ENCODE results near the gene FAM135A.
"Not testable (repeated sequence)": the region's sequence is repeated elsewhere in the genome, so short reads cannot be mapped to it uniquely, and the experiment has no call there.

Gene FAM135A

DNA sequence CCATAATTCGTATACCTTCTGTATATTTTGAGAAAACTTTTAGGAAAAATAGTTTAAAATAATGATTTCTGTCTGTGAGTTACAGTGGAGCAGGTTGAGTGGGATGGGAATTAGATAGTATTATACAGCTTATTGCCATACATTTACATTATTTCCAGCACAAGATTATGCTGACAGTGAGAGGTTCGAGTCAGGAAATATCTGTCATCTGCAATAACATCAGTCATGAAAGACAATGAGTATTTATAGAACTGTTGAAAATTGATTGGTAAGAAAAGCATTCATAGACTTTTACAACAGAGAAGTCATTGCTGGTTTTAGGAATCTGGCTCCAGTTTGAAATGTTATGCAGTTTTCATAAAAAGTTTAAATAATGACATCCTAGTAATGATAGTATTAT, 45.9 kb downstream of the FAM135A start:
- no peak for DNase-seq (ENCODE audit: low read depth in 2 of 2)

DNA sequence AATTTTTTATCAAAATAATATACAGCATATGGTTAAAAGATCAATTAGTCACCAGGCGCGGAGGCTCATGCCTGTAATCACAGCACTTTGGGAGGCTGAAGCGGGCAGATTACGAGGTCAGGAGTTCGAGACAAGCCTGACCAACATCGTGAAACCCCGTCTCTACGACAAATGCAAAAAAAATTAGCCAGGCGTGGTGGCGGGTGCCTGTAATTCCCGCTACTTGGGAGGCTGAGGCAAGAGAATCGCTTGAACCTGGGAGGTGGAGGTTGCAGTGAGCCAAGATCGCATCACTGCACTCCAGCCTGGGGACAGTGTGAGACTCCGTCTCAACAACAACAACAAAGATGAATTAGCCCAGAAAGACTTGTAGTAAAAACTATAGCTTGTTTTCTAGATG, 46.4 kb downstream of the FAM135A start:
- not testable (repeated sequence) for DNase-seq (ENCODE audit: low read depth in 2 of 2)

DNA sequence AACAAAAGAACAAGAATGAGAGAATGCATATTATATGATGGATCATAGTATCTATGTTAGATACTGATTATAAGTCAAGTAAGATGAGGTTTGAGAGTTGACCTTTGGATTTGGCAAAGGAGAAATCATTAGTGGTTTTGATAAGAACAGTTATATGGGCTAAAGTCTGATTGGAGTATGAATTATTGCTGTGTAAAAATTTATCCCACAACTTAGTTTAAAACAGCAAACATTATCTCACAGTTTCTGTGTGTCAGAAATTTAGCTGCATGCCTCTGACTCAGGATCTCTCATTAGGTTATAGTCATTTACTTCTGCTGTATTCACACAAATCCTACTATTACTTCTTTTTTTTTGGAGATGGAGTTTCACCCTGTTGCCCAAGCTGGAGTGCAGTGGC, 56.7 kb downstream of the FAM135A start:
- no peak for DNase-seq (ENCODE audit: low read depth in 2 of 2)

DNA sequence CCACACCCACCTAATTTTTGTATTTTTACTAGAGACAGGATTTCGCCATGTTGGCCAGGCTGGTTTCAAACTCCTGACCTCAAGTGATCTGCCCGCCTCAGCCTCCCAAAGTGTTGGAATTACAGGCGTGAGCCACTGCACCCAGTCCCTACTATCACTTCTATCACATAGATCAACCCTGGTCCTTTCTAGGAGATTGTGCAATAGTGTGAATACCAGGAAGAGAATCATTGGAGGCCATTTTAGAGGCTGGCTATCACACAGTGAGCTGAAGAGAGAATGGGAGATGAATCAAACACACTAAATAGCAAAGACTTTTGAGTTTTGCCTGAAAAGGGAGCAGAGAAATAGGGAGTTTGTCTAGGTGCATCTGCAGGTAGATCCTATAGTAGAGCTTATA, 57.2 kb downstream of the FAM135A start:
- not testable (repeated sequence) for DNase-seq (ENCODE audit: low read depth in 2 of 2)

DNA sequence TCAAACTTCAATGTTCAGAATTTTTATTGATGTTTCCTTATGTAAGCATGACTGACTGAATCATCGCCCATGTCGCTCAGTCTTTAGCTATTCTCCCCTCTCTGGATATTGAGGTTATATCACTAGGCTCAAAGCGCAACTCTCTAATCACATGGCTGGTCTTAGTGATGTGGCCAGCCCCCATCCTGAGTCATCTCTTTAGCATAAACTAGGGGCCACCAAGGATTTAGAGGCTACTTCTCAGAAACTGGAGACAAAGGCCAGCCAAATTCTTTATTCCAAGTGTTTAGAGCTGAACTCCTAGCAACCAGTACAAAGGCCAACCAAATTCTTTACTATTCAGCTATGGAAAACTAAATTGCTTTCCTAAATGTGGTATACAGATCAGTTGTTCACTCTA, 61.4 kb downstream of the FAM135A start:
- DNase-seq (ENCODE audit: low read depth in 2 of 2): no peak

DNA sequence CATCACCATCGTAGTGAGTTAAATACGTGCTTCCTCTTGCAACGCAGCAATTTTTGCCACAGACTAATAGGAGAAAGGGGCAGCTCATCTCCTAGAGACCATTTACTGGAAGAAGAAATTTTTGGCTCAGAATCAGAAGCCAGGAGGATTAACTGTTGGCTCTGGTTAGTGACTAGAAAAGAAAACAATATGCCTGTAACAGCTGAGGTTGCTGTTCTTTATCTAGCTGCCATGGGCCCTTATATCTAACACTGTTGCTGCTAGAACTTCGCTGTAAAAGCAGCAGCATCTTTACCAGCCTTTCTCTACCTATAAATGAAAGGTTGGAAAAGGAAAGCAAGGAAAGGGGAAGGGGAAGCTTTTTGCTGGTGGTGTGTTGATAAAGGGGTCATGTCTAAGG, 65.9 kb downstream of the FAM135A start:
- no peak for DNase-seq (ENCODE audit: low read depth in 2 of 2)

DNA sequence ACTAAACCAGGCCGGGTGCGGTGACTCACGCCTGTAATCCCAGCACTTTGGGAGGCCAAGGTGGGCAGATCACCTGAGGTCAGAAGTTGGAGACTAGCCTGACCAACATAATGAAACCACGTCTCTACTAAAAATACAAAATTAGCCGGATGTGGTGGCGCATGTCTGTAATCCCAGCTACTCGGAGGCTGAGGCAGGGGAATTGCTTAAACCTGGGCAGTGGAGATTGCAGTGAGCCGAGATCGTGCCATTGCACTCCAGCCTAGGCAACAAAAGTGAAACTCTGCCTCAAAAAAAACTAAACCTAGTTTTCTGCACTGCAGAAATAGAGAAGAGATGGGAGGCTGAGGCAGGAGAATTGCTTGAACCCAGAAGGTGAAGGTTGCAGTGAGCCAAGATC, 73.3 kb downstream of the FAM135A start:
- not testable (repeated sequence) for DNase-seq (ENCODE audit: low read depth in 2 of 2)

DNA sequence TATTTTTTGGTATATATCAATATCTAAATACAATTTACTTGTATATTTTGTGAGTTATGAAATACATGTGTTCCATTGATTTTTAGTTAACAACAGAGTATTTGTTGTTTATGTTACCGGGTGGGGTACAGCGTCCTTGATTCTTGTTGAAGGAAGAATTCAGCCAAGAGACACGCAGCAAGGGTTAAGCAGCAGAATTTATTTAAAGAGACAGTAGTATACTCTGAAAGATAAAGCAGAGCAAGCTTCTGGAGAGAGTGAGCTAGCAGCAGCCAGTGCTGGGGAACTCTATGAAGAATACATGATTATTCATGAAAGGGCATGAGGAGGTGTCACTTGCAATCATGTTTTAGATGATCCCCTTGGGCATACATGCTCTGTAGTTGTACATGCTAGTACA, 76.1 kb downstream of the FAM135A start:
- DNase-seq (ENCODE audit: low read depth in 2 of 2): no peak

DNA sequence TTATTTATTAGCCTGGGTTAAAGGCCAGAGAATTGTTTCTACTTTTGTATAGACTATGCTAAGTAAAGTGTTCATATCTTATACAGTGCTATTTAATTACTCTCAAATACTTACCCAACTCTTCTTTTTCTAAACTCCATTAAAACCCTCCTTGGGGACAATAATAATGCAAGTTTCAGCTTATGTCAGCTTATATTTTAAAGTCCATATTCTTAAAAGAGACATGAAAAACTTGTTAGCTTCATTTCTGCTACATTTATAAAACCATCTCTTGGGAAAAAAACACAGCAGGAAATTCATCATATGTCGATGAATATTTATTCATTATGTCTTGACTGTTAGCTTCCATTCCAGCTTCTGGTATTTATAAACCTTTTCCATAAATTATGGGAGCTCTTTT, 81.5 kb downstream of the FAM135A start:
- DNase-seq (ENCODE audit: low read depth in 2 of 2): no peak

DNA sequence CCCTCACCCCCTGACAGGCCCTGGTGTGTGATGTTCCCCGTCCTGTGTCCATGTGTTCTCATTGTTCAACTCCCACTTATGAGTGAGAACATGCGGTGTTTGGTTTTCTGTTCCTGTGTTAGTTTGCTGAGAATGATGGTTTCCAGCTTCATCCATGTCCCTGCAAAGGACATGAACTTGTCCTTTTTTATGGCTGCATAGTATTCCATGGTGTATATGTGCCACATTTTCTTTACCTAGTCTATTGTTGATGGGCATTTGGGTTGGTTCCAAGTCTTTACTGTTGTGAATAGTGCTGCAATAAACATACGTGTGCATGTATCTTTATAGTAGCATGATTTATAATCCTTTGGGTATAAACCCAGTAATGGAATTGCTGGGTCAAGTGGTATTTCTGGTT, 82.5 kb downstream of the FAM135A start:
- not testable (repeated sequence) for DNase-seq (ENCODE audit: low read depth in 2 of 2)

DNA sequence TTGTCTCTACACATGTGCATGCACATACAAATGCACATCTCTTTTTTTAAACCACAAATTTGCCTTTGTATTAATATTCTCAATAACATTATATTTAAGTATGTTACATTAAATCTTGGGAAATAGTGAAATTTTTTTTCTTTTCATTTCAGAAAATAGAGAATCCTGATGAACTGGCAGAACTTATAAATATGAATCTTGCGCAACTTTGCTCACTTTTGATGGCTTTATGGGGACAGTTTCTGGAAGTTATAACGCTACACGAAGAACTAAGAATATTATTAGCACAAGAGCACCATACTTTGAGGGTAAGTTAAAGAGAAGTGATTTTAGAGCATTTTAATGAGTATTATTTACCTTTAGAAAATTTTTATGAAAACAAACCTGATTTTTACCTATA, 89.2 kb downstream of the FAM135A start:
- DNase-seq (ENCODE audit: low read depth in 2 of 2): no peak

DNA sequence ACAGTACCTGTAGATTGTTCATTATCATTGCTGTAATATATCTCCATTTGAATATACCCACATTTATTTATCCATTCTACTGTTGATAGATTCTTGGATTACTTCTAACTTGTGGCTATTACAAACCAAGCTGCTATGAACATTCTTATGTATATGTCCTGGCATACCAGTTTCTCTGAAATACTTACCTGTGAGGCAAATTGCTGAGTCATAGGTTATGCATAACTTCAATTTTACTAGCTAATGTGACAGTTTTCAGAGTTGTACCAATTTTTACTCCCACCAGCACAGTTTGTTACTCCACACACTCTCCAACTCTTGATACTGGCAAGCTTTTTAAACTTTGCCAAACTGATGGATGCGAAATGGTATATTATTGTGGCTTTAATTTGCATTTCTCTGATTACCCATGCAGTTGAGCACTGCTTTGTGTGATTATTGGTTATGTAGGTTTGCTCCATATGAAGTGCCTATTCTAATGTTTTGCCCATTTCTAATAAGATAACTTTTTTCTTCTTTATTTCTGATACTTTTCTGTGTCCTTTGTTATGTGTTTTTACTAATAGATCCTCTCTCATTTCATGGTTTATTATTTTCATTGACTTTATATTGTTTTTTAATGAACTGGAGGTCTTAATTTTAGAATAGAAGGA, 90.6 kb downstream of the FAM135A start:
- DNase-seq (ENCODE audit: low read depth in 2 of 2): no peak

DNA sequence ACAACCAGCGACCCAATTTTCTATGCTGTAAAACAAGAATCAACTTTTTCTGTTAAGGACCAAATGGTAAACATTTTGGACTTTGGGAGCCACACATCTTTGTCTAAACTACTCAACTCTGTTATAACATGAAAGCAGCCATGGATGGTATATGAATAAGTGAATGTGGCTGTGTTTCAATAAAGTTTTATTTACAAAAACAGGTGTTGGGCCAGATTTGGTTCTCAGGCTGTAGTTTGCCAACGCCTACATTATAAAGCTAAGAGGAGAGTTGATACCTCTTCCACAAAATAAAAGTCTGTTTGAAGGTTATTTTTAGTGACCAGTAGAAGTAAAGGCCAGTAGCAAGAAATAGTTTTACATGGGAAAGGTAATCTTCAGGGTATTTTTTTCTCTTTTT, 93.0 kb downstream of the FAM135A start:
- DNase-seq (ENCODE audit: low read depth in 2 of 2): no peak

DNA sequence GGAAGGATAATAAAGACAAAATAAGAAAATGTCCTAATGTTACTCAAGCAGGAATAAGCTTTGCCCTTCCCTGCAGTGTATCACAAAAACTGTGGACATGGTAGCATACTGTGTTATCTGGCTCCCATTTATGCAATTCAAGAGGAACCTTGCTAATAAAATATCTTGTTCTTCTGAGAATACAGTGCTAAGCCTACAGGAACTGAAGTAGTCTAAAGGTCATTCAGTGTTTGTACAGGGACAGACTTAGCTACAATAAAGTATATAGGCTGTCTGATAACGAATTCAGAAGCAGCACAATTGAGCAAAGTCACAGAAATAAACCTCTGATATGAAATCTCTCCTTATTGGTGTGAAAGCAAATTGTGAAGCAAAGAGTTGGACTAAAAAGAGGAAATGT, 93.9 kb downstream of the FAM135A start:
- DNase-seq (ENCODE audit: low read depth in 2 of 2): no peak

DNA sequence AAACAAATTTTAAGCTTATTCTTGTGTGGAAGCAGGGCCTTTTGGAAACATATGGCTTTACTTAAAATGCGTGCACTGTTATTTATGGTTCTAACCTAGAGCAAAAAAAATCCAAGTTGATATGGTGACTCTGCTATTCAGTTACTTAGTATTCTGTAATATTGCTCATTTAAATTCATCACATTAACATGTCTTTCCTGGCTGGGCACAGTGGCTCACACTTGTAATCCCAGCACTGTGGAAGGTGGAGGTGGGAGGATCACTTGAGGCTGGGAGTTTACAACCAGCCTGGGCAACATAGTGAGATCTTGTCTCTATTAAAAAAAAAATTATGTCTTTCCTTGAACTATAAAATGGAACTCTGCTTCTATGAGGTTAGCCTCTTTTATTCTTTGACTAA, 95.6 kb downstream of the FAM135A start:
- DNase-seq (ENCODE audit: low read depth in 2 of 2): no peak

DNA sequence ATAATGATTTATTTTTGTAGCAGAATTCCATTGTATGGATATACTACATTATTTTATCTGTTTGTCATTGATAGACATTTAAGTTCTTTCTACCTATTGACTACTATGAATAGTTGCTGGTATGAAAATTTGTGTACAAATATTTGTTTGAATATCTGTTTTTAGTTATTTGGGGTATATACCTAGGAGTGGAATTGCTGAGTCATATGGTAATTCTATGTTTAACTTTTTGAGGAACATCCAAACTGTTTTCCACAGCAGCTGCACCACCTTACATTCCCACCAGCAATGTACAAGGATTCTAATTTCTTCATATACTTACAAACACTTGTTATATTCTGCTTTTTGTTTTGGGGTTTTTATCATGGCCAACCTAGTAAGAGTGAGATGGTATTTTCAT, 97.3 kb downstream of the FAM135A start:
- no peak for DNase-seq (ENCODE audit: low read depth in 2 of 2)

DNA sequence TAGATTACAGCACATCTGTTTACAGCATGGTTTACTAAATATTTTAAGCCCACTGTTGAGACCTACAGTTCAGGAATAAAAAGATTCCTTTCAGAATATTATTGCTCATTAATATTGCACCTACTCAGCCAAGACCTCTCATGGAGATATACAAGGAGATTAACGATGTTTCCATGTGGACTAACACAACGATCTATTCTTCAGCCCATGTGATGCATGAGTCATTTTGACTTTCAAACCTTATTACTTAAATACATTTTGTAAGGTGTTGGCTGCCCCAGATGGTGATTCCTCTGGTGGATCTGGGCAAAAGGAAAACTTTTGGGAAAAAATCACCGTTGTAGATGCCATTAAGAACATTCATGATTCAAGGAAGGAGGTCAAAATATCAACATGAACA, 105.4 kb downstream of the FAM135A start:
- no peak for DNase-seq (ENCODE audit: low read depth in 2 of 2)

DNA sequence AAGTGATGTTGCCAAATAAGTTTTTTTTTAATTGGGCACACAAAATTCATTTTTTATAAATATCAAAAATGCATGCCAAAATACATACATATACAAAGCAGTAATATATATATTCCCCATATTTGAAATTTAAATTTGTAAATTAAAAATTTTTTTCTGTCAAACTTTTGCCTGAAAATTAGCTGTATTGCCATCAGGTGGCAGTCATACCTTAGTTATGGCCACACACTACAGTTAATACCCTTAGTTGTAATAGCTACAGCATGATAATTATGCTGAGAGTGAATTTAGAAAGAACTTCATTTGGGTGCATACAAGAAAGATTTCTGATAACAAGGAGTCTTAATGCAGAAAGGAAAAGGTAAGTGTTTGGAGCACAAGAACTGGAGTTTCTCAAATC, 107.3 kb downstream of the FAM135A start:
- no peak for DNase-seq (ENCODE audit: low read depth in 2 of 2)

DNA sequence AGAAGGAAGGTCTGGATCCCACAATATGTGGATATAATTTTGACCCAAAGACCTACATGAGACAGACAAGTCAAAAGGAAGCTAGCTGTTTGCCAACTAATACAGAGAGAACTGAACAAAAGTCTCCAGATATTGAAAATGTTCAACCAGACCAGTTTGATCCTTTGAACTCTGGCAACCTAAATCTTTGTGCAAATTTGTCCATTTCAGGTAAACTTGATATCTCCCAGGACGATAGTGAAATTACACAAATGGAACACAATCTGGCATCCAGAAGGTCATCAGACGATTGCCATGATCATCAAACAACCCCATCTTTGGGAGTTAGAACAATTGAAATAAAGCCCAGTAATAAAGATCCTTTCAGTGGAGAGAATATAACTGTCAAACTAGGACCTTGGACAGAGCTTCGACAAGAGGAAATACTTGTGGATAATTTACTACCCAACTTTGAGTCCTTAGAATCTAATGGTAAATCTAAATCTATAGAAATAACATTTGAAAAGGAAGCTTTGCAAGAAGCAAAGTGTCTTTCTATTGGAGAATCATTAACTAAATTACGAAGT, 111.5 kb downstream of the FAM135A start:
- DNase-seq (ENCODE audit: low read depth in 2 of 2): no peak

DNA sequence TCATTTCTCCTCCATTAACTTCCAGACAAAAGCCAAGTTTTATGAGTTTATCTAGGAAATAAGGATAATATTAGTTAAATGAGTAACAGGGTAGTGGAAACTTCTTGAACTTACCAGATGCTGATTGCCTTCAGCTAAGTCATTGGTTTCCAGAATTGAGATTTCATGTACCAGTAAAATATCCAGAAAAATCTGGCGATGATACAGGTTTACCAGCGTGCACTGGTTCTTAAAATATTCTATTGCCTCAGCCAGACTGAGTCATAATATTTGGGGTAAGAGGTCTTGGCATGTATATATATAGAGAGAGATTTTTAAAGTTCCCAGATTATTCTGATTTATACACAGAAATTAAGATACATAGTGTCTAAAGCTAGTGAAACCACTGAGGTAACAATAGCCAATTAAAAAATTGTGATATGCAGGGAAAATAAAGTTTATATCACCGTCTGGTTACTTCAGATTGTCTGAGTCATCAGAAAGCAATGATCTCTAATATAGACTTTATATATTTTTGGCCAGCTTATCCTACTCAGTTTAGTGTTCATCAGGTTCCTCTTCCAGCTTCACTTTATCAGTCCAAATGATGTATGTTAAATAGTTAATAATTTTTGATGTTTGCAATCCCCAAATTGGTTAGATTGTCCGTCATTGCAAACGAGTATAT, 113.9 kb downstream of the FAM135A start:
- no peak for DNase-seq (ENCODE audit: low read depth in 2 of 2)

DNA sequence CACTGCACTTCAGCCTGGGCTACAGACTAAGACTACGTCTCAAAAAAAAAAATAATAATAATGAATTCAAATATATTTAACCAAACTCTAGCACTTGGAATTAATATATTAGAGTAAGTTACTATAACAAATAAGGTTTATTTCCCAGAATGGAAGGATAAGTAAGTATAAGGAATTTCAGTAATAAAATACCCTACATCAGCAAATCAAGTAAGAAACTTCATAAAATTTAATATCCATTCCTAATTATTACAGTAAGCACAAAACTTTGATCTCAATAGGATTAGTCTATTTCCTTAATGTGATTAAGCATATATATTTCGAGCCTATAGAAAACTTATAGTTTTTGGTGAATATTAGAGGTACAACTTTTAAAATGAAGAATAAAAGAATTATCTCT, 116.7 kb downstream of the FAM135A start:
- no peak for DNase-seq (ENCODE audit: low read depth in 2 of 2)

DNA sequence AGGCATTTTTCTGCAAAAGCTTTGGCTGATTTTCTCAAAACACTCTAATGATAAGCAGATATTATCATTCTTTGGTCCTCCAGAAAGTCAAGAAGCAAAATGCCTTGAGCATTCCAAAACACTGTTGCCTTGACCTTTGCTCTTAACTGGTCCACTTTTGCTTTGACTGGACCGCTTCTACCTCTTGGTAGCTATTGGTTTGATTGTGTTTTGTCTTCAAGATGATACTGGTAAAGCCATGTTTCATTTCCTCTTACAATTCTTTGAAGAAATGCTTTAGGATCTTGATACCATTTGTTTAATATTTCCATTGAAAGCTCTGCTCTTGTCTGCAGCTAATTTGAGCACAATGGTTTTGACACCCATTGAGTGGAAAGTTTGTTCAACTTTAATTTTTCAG, 117.8 kb downstream of the FAM135A start:
- no peak for DNase-seq (ENCODE audit: low read depth in 2 of 2)

DNA sequence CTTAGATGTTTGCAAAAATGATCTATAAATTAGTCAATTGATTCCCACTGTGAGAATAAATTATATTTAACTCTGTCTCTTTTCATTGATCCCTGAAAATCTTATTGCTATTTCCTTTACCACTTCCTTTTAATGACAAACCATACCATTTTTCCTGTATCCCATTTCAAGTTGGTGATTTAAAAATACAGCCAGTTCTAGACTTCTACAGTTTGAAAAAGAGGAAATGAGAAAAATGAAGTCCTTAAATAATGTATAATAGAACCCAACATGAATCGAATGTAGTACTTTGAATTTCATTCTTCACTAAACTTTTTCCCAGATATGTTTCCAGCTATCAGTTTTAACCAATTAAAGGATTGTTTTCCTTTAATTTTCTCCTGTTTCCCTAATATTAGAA, 124.0 kb downstream of the FAM135A start:
- DNase-seq (ENCODE audit: low read depth in 2 of 2): no peak

DNA sequence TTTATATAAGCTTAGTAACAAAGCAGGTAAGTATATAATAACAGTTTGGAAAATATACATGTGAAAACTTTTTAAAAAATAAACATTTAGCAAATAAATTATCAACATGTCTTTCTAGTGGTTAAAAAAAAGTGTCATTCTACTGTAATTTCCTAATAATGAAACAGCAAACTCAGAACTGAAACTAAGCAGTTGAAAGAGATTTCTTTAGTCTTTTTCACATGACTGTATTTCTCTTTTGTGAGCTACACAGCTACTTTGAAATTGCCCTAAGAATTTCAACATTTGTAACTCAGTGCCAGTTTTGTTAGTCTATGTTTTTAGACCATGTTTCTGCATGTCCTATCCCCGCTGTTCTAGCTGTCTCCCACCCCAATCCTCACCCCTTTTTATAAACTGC, 125.1 kb downstream of the FAM135A start:
- no peak for DNase-seq (ENCODE audit: low read depth in 2 of 2)

All from activated CD8-positive, alpha-beta memory T cell treated with anti-CD3 and anti-CD28 coated beads for 4 hours (primary cell).